Colonic mucosa (tissue), 4 donors: ENCODE measurements around the gene DIDO1. TPM values are rescaled to one million over a fixed set of nuclear protein-coding genes. Genes with fewer than 3 reads are reported as not detected.

Experiments
- DNase-seq: peaks from one replicate; pipeline ENCODE4 v3.0.0-alpha.2; 2020
- H3K27ac ChIP-seq: fragments of 200-600 bp; one replicate; pipeline ENCODE4 v1.8.0; 2021
- H3K27me3 ChIP-seq: fragments of 200-600 bp; one replicate; pipeline ENCODE4 v1.8.0; 2021
- H3K36me3 ChIP-seq: fragments of 200-600 bp; one replicate; pipeline ENCODE4 v1.8.0; 2021
- H3K4me1 ChIP-seq: fragments of 200-600 bp; one replicate; pipeline ENCODE4 v1.8.0; 2021; ENCODE audit warnings: mild to moderate bottlenecking
- H3K4me3 ChIP-seq: fragments of 200-600 bp; one replicate; pipeline ENCODE4 v1.8.0; 2021
- H3K9ac ChIP-seq, 2 donors: one replicate each; pipeline ENCODE4 v1.7.0; 2013; ENCODE audit warnings: control low read depth in 2 of 2, low read depth in 2 of 2, low read length in 2 of 2
- H3K9me3 ChIP-seq: fragments of 200-600 bp; one replicate; pipeline ENCODE4 v1.8.0; 2021
- CTCF ChIP-seq: fragments of 200-600 bp; IDR thresholded peaks from one replicate; pipeline ENCODE4 v1.8.0; 2022; ENCODE audit warnings: antibody characterized with exemption, mild to moderate bottlenecking
- intact Hi-C: fragments of 100-400 bp; cut with DNase I; formaldehyde crosslinking; loops from one replicate; pipeline ENCODE4 v1.14.1; 2022
- total RNA-seq, 2 donors: library from RNA; stranded (reverse); fragmentation: NEBNext Ultra II Directional in 1 of 2; extraction: Animal tissue kit (Norgen Biotek cat#: 25700) in 1 of 2; gene quantifications; one replicate each; pipeline ENCODE4 v1.2.1, GENCODE V29; 2021
- donor health status: healthy.
- donor health status: DM: no; HTN: no; CAD: no.
- donor health status: DM: no; HTN: no; CAD: no.

Gene DIDO1
- total RNA-seq, 2 donors from 2014 or later: 41.4 to 50.4 TPM

GRCh38 chr20:62956387-62957135 is 30.3 kb upstream of the DIDO1 start:
- peaks cover 23% of the 10 kb centered on the region for H3K4me1 ChIP-seq
- no peak for TF ChIP-seq CTCF
- no peaks in the 10 kb centered on the region for H3K36me3 ChIP-seq
- intact Hi-C loops: no loop called here
- H3K4me3 ChIP-seq: no peak overlapping the region
- no peaks in the 10 kb centered on the region for H3K27me3 ChIP-seq
- H3K9me3 ChIP-seq: no peaks in the 10 kb centered on the region
- no peak overlapping the region for H3K9ac ChIP-seq
- no peak overlapping the region for H3K27ac ChIP-seq
- no peak for DNase-seq

- no peak overlapping the region for H3K4me3 ChIP-seq
- H3K27ac ChIP-seq: peak overlapping the region; percentile 39
- peak overlapping the region; percentile 39 to 41 for H3K9ac ChIP-seq
- peaks cover 23% of the 10 kb centered on the region for H3K4me1 ChIP-seq
- intact Hi-C loops: no loop called here
- H3K36me3 ChIP-seq: no peaks in the 10 kb centered on the region
- DNase-seq: peak; percentile 55
- H3K27me3 ChIP-seq: no peaks in the 10 kb centered on the region
- no peaks in the 10 kb centered on the region for H3K9me3 ChIP-seq
- TF ChIP-seq CTCF: no peak
Observed at GRCh38 chr20:62955519-62956386, 29.4 kb upstream of the DIDO1 start.

- Histone ChIP-seq H3K9ac (peak overlapping the region; percentile 66 to 87), H3K9me3 (no peaks in the 10 kb centered on the region), H3K36me3 (no peaks in the 10 kb centered on the region), H3K27ac (peak overlapping the region; percentile 87), H3K27me3 (no peaks in the 10 kb centered on the region), H3K4me1 (peaks cover 23% of the 10 kb centered on the region), H3K4me3 (peak overlapping the region; percentile 35)
- intact Hi-C loops: no loop called here
- no peak for TF ChIP-seq CTCF
- peak; percentile 83 for DNase-seq
Observed at GRCh38 chr20:62953839-62954703, 27.8 kb upstream of the DIDO1 start.

GRCh38 chr20:62952968-62953838 is 26.9 kb upstream of the DIDO1 start:
- peak; percentile 38 for DNase-seq
- TF ChIP-seq CTCF: no peak

More at GRCh38 chr20:62952968-62953838, 26.9 kb upstream of the DIDO1 start:
- Histone ChIP-seq H3K9me3 (no peaks in the 10 kb centered on the region), H3K4me3 (peak overlapping the region; percentile 35), H3K4me1 (peaks cover 23% of the 10 kb centered on the region), H3K9ac (peak overlapping the region; percentile 66 to 87), H3K27me3 (no peaks in the 10 kb centered on the region), H3K36me3 (no peaks in the 10 kb centered on the region), H3K27ac (peak overlapping the region; percentile 87)
- intact Hi-C loops: no loop called here
